HG03342 (cell line): ENCODE measurements around the gene DISP1.
"Not testable (repeated sequence)": the region's sequence is repeated elsewhere in the genome, so short reads cannot be mapped to it uniquely, and the experiment has no call there.

ENCODE experiments used
- ATAC-seq: cut with Tn5 transposase; IDR thresholded peaks from one replicate; pipeline ENCODE4 v1.9.1; 2021; ENCODE audit warnings: mild to moderate bottlenecking, moderate library complexity; ENCODE audit not compliant: unreplicated experiment

DISP1 gene

DNA sequence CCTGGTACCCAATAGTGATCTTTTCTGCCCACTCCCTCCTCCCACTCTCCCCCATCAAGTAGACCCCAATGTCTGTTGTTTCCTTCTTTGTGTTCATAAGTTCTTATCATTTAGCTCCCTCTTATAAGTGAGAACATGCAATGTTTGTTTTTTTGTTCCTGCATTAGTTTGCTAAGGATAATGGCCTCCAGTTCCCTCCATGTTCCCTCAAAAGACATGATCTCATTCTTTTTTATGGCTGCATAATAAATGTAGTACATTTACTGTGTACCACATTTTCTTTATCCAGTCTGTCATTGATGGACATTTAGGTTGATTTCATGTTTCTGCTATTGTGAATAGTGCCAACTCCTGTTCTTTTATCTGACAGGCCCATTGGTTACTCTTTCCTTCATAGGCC is 35.7 kb downstream of the DISP1 start:
- not testable (repeated sequence) for ATAC-seq

DNA sequence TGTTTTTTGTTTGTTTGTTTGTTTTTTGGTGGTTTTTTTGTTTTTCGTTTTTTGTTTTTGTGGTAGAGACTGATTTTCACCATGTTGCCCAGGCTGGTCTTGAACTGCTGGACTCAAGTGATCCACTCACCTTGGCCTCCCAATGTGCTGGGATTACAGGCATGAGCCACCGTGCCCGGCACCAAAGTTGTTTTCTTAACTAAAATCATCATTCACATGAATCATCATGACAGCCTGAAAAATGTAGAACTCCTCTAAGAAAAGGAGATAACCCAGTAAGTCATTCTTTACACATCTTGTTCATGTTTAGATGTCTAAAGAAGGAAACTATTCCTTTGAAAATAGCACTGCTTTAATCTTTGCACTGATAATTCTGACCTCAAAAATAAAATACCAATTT is 37.5 kb downstream of the DISP1 start:
- ATAC-seq = no peak

DNA sequence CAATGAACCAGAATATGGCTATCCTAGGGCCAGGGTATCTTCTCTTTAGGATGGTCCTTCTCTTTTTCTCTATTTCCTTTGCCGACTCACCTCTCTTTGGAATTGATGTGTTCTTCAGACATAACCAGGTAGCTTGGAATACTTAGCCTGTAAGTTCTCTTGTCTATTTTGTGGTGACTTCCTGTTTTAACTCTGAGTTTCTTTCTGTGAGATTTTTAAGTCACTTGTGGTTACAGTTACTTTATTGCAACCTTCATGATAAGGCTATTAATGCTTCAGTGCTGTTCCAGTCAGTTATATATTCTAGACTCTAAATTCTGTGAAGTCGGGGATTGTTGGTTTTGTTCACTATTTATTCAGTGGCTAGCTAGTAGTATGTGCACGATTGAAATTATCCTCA is 46.2 kb downstream of the DISP1 start:
- ATAC-seq = no peak
